ENCODE data around the gene PRAMEF11.

GRCh38 chr1:12775443-12775842, 55.8 kb downstream of the PRAMEF11 start:
- no peak for TF ChIP-seq CTCF (conservative IDR thresholded peaks at IDR 0.05; ENCODE audit: low read length)
- TF ChIP-seq EZH2phosphoT487 (IDR thresholded peaks at IDR 0.05; ENCODE audit: borderline replicate concordance, low read depth, low read length) = no peak

Measured in OCI-LY7 (cell line).